ENCODE data around the gene MAP6.

GRCh38 chr11:75576017-75576416, 92.8 kb downstream of the MAP6 start:
- TF ChIP-seq EZH2 (IDR thresholded peaks at IDR 0.05; ENCODE audit: low read length): no peak
- TF ChIP-seq, protein P1, sequence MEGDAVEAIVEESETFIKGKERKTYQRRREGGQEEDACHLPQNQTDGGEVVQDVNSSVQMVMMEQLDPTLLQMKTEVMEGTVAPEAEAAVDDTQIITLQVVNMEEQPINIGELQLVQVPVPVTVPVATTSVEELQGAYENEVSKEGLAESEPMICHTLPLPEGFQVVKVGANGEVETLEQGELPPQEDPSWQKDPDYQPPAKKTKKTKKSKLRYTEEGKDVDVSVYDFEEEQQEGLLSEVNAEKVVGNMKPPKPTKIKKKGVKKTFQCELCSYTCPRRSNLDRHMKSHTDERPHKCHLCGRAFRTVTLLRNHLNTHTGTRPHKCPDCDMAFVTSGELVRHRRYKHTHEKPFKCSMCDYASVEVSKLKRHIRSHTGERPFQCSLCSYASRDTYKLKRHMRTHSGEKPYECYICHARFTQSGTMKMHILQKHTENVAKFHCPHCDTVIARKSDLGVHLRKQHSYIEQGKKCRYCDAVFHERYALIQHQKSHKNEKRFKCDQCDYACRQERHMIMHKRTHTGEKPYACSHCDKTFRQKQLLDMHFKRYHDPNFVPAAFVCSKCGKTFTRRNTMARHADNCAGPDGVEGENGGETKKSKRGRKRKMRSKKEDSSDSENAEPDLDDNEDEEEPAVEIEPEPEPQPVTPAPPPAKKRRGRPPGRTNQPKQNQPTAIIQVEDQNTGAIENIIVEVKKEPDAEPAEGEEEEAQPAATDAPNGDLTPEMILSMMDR (optimal IDR thresholded peaks at IDR 0.05 in 1 of 3, IDR thresholded peaks at IDR 0.05 in 1 of 3, conservative IDR thresholded peaks at IDR 0.05 in 1 of 3; ENCODE audit: extremely low read depth in 1 of 3, insufficient read depth in 2 of 3, low read length in 3 of 3): no peak

Data from keratinocyte (primary cell).